SK-N-SH (cell line): ENCODE measurements around the gene CALM1.

Experiments used
- CTCF ChIP-seq: fragments of 200-600 bp; sonication (generic); IDR thresholded peaks from 2 replicates; pipeline ENCODE4 v1.6.1; 2017; ENCODE audit warnings: antibody characterized with exemption, mild to moderate bottlenecking, moderate library complexity
- EP300 ChIP-seq, 2 experiments: IDR thresholded peaks; 2 replicates each; pipeline versions ENCODE4 v1.4.0 to v1.6.1; 2012; ENCODE audit warnings: borderline replicate concordance in 1 of 2, low read depth in 1 of 2, low read length in 1 of 2
- EZH2phosphoT487 ChIP-seq: fragments of 200-600 bp; sonication (generic); IDR thresholded peaks from 2 replicates; pipeline ENCODE4 v1.6.1; 2017; ENCODE audit warnings: low read depth, mixed run types, mild to moderate bottlenecking, antibody characterized with exemption, moderate library complexity, borderline replicate concordance
- USF2 ChIP-seq: fragments of 150-350 bp; IDR thresholded peaks from 2 replicates; pipeline ENCODE4 v1.6.1; 2017; ENCODE audit warnings: antibody characterized with exemption, low read length, low read depth, borderline replicate concordance

- TF ChIP-seq USF2 (no peak), CTCF (no peak), EZH2phosphoT487 (no peak), EP300 (IDR thresholded peaks at IDR 0.05; ENCODE audit: borderline replicate concordance in 1 of 2, low read depth in 1 of 2, low read length in 1 of 2) (no peak)
Measured at GRCh38 chr14:90421001-90421631, 24.3 kb downstream of the CALM1 start.
